ENCODE measurements around the gene RARB.

Gene RARB

GRCh38 chr3:25427942-25428788, at the start of gene RARB:
Gene RARB (plus strand): TSS chr3:25428263. CDS start chr3:25428732, 469 bp downstream.
- DNase-seq = peak; percentile 50 to 67

- no peak for DNase-seq
Measured at GRCh38 chr3:25378786-25379311, 49.2 kb upstream of the RARB start.

- no peak for DNase-seq
Measured at GRCh38 chr3:25380222-25380739, 47.8 kb upstream of the RARB start.

GRCh38 chr3:25381083-25381482, 47.0 kb upstream of the RARB start:
- DNase-seq = no peak

GRCh38 chr3:25384471-25384870, 43.6 kb upstream of the RARB start:
- no peak for DNase-seq

- no peak for DNase-seq
Measured at GRCh38 chr3:25385807-25386460, 42.1 kb upstream of the RARB start.

- no peak for DNase-seq
Measured at GRCh38 chr3:25386686-25387255, 41.3 kb upstream of the RARB start.

- no peak for DNase-seq
Measured at GRCh38 chr3:25390605-25391004, 37.5 kb upstream of the RARB start.

- DNase-seq = no peak
Measured at GRCh38 chr3:25396251-25396650, 31.8 kb upstream of the RARB start.

- no peak for DNase-seq
Measured at GRCh38 chr3:25396686-25397085, 31.4 kb upstream of the RARB start.

GRCh38 chr3:25397150-25397549, 30.9 kb upstream of the RARB start:
- no peak for DNase-seq

GRCh38 chr3:25400587-25400986, 27.5 kb upstream of the RARB start:
- DNase-seq = no peak

- no peak for DNase-seq
Measured at GRCh38 chr3:25403968-25404367, 24.1 kb upstream of the RARB start.

- no peak for DNase-seq
Measured at GRCh38 chr3:25404569-25404968, 23.5 kb upstream of the RARB start.

GRCh38 chr3:25405335-25405734, 22.7 kb upstream of the RARB start:
- DNase-seq = no peak

- DNase-seq = no peak
Measured at GRCh38 chr3:25410703-25411102, 17.4 kb upstream of the RARB start.

- DNase-seq = no peak
Measured at GRCh38 chr3:25412269-25412668, 15.8 kb upstream of the RARB start.

GRCh38 chr3:25416176-25416575, 11.9 kb upstream of the RARB start:
- no peak for DNase-seq

- DNase-seq = no peak
Measured at GRCh38 chr3:25418596-25418995, 9.5 kb upstream of the RARB start.

GRCh38 chr3:25419251-25419650, 8.8 kb upstream of the RARB start:
- DNase-seq = no peak

- DNase-seq = no peak
Measured at GRCh38 chr3:25420147-25420546, 7.9 kb upstream of the RARB start.

GRCh38 chr3:25420885-25421284, 7.2 kb upstream of the RARB start:
- DNase-seq = no peak

GRCh38 chr3:25421747-25422146, 6.3 kb upstream of the RARB start:
- DNase-seq = no peak
